Body of pancreas (tissue), 4 donors: ENCODE data around the gene LDLRAP1.

ENCODE experiments used
- POLR2A ChIP-seq, 3 donors: fragments of 450-650 bp; IDR thresholded peaks; one replicate each; pipeline ENCODE4 v1.6.1; 2016; ENCODE audit warnings: antibody characterized with exemption in 3 of 3, mild to moderate bottlenecking in 2 of 3
- TF ChIP-seq, protein P1 (sequence below), 7 experiments: fragments of 450-650 bp in 4 of 7; fragments of 200-600 bp in 3 of 7; sonication (generic) in 3 of 7; IDR thresholded peaks; one replicate each; pipeline ENCODE4 v1.5.1; 2016 to 2019; ENCODE audit warnings: antibody characterized with exemption in 7 of 7

DNA sequence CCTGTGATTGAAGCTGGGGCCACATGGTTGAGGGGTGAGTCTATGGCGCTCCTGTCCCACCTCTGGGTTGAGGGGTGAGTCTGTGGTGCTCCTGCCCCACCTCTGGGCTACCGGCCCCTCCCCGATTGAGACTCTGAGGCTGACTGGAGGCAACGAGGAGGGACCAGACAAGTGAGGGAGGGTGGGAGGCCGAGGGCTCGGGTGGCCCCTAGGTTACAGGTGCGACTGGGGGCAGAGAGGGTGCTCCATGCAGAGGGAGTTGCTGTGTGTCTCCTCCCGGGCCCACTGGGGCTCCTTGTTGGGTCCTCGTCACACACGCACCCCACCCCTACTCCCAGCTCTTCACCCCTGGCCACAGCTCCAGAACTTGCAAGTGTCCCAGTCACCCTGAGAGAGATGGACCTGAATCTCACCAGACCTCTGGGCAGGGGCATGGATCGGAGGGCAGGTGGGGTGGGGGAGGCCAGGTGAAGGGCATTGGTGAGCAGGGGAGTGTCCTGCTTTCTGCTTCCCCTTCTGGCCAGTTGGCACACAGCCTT is 12.8 kb downstream of the LDLRAP1 start:
- TF ChIP-seq, protein P1, sequence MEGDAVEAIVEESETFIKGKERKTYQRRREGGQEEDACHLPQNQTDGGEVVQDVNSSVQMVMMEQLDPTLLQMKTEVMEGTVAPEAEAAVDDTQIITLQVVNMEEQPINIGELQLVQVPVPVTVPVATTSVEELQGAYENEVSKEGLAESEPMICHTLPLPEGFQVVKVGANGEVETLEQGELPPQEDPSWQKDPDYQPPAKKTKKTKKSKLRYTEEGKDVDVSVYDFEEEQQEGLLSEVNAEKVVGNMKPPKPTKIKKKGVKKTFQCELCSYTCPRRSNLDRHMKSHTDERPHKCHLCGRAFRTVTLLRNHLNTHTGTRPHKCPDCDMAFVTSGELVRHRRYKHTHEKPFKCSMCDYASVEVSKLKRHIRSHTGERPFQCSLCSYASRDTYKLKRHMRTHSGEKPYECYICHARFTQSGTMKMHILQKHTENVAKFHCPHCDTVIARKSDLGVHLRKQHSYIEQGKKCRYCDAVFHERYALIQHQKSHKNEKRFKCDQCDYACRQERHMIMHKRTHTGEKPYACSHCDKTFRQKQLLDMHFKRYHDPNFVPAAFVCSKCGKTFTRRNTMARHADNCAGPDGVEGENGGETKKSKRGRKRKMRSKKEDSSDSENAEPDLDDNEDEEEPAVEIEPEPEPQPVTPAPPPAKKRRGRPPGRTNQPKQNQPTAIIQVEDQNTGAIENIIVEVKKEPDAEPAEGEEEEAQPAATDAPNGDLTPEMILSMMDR (IDR thresholded peaks at IDR 0.05), result no peak
- no peak for TF ChIP-seq POLR2A (IDR thresholded peaks at IDR 0.05)
